Neural crest cell (in vitro differentiated cells): ENCODE results near the gene SMIM38. TPM values are rescaled to one million over a fixed set of nuclear protein-coding genes. Genes with fewer than 3 reads are reported as not detected.
"Not testable (repeated sequence)": the region's sequence is repeated elsewhere in the genome, so short reads cannot be mapped to it uniquely, and the experiment has no call there.

Experiments
- DNase-seq: peaks from one replicate; pipeline ENCODE4 v3.0.0; 2021; ENCODE audit warnings: low read depth, mixed read lengths, low spot score
- H3K27ac Mint-ChIP-seq: one replicate; pipeline ENCODE4 v1.8.0; 2021; ENCODE audit warnings: mild to moderate bottlenecking, mixed read lengths; ENCODE audit not compliant: unreplicated experiment
- H3K27me3 Mint-ChIP-seq: 2 replicates; pipeline ENCODE4 v1.8.0; 2021; ENCODE audit warnings: low read depth, mild to moderate bottlenecking, mixed read lengths
- H3K36me3 Mint-ChIP-seq: 2 replicates; pipeline ENCODE4 v1.8.0; 2021; ENCODE audit warnings: low read depth, mild to moderate bottlenecking, mixed read lengths
- H3K4me1 Mint-ChIP-seq: 2 replicates; pipeline ENCODE4 v1.8.0; 2021; ENCODE audit warnings: mixed read lengths
- H3K4me3 Mint-ChIP-seq: one replicate; pipeline ENCODE4 v1.8.0; 2021; ENCODE audit warnings: mild to moderate bottlenecking, mixed read lengths
- H3K9me3 Mint-ChIP-seq: 2 replicates; pipeline ENCODE4 v1.8.0; 2021; ENCODE audit warnings: mixed read lengths
- total RNA-seq: library from RNA; stranded (reverse); gene quantifications from 2 replicates; pipeline ENCODE4 v1.2.1, GENCODE V29; 2021
- TF ChIP-seq, protein P1 (sequence below): fragments of 200-600 bp; sonication (generic); conservative IDR thresholded peaks from 2 replicates; pipeline ENCODE4 v1.5.0; 2021; ENCODE audit warnings: antibody characterized with exemption, mild to moderate bottlenecking

SMIM38 gene
- total RNA-seq, 1 donor from 2014 or later, result 1.4 TPM

- Mint-ChIP-seq H3K4me3 (no peak overlapping the region), H3K27me3 (no peaks in the 10 kb centered on the region), H3K36me3 (peaks cover 7% of the 10 kb centered on the region), H3K27ac (no peak overlapping the region), H3K4me1 (peaks cover 18% of the 10 kb centered on the region), H3K9me3 (peaks cover 14% of the 10 kb centered on the region)
- DNase-seq, result no peak
- TF ChIP-seq, protein P1, sequence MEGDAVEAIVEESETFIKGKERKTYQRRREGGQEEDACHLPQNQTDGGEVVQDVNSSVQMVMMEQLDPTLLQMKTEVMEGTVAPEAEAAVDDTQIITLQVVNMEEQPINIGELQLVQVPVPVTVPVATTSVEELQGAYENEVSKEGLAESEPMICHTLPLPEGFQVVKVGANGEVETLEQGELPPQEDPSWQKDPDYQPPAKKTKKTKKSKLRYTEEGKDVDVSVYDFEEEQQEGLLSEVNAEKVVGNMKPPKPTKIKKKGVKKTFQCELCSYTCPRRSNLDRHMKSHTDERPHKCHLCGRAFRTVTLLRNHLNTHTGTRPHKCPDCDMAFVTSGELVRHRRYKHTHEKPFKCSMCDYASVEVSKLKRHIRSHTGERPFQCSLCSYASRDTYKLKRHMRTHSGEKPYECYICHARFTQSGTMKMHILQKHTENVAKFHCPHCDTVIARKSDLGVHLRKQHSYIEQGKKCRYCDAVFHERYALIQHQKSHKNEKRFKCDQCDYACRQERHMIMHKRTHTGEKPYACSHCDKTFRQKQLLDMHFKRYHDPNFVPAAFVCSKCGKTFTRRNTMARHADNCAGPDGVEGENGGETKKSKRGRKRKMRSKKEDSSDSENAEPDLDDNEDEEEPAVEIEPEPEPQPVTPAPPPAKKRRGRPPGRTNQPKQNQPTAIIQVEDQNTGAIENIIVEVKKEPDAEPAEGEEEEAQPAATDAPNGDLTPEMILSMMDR, result no peak
Observed at GRCh38 chr11:69132301-69132670, 23.4 kb upstream of the SMIM38 start.

DNA sequence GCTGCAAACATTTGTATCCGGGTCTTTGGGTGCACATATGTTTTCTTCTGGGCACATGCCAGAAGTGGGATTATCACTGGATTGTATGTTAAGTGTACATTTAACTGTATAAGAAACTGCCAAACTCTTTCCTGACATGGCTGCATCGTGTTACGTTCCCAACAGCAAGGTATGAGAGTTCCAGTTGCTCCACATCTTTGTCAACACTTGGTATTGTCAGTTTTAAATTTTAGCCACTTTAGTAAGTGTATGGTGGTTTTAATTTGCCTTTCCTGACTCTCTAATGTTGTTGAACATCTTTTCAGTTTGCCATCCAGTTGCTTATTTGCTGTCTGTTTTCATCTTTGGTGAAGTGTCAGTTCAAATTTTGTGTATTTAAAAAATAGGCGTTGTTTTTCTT lies 22.5 kb upstream of the SMIM38 start:
- TF ChIP-seq, protein P1, result no peak
- Mint-ChIP-seq H3K9me3 (peaks cover 10% of the 10 kb centered on the region), H3K4me3 (no peak overlapping the region), H3K36me3 (peaks cover 7% of the 10 kb centered on the region), H3K27me3 (no peaks in the 10 kb centered on the region), H3K27ac (no peak overlapping the region), H3K4me1 (peaks cover 20% of the 10 kb centered on the region)
- no peak for DNase-seq

DNA sequence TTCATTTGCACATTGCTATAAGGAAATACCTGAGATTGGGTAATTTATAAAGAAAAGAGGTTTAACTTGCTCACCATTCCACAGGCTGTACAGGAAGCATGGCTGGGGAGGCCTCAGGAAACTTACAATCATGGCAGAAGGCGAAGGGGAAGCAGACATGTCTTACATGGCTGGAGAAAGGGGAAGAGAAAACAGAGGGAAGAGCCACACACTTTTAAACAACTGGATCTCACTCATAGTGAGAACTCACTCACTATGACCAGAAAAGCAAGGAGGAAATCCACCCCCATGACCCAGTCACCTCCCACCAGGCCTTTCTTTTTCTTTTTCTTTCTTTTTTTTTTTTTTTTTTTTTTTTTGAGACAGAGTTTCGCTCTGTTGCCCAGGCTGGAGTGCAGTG lies 21.6 kb upstream of the SMIM38 start:
- not testable (repeated sequence) for H3K27me3 Mint-ChIP-seq, DNase-seq, H3K9me3 Mint-ChIP-seq, H3K27ac Mint-ChIP-seq, H3K4me3 Mint-ChIP-seq, H3K36me3 Mint-ChIP-seq
- H3K4me1 Mint-ChIP-seq, result peaks cover 25% of the 10 kb centered on the region

GRCh38 chr11:69134957-69135356 lies 20.8 kb upstream of the SMIM38 start:
- H3K27ac Mint-ChIP-seq, result no peak overlapping the region
- no peak overlapping the region for H3K4me3 Mint-ChIP-seq
- H3K9me3 Mint-ChIP-seq, result peaks cover 5% of the 10 kb centered on the region
- TF ChIP-seq, protein P1, result no peak
- no peaks in the 10 kb centered on the region for H3K27me3 Mint-ChIP-seq
- peaks cover 25% of the 10 kb centered on the region for H3K4me1 Mint-ChIP-seq
- no peak for DNase-seq
- peaks cover 7% of the 10 kb centered on the region for H3K36me3 Mint-ChIP-seq

DNA sequence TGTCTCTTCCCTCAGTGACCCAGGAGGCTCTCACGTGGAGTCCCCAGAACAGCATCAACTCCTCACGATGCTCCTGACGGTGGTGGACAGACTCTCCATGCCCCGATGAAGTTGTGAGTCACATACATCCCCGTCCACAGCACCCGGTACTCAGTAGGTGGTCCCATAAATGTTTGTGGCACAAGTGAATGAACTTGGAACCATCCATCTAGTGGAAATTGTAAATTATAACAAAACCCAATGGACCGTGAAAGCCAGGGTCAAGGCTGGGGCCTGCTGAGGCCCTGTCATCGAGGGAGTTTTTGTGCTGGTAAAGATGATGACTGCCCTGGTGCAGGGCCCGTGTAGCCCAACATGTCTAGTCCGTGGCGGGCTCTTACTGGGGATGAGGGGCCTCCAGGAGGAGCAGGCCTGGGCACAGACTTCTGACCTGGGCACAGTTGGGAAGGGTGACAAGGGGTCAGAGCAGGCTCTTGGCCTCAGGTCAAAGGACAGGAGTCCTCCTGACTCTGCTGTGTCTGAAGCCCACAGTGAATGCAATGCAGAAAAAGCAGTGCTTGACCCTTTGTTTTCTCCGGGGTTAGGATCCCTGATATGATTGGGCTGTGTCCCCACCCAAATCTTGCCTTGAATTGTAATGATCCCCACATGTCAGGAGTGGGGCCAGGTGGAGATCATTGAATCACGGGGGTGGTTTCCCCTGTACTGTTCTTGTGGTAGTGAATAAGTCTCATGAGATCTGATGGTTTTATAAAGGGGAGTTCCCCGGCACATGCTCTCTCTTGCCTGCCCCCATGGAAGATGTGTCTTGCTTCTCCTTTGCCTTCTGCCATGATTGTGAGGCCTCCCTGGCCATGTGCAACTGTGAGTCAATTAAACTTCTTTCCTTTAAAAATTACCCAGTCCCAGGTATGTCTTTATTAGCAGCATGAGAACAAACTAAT lies 20.0 kb upstream of the SMIM38 start:
- Mint-ChIP-seq H3K9me3 (peaks cover 5% of the 10 kb centered on the region), H3K27ac (no peak overlapping the region), H3K4me1 (peaks cover 25% of the 10 kb centered on the region), H3K36me3 (peaks cover 7% of the 10 kb centered on the region), H3K4me3 (no peak overlapping the region), H3K27me3 (no peaks in the 10 kb centered on the region)
- no peak for DNase-seq
- TF ChIP-seq, protein P1, result no peak

DNA sequence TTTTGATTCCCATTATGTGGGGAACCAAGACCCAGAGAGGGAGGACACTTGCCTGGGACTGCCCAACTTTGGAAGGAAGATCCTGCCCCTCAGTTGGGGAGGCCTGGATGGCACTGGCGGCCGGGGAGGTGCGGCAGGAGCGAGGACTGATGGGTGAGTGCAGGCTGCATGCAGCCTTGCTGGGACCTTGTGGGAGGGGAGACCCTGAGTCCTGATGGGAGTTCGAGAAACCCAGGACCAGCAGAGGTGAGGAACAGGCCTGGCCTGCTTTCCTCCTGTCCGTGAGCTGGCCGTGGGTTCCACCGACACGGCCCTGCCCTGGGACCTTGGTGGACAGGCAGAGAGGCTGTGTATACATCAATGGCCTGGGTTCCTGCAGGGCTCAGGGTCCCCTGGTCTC lies 19.3 kb upstream of the SMIM38 start:
- H3K4me1 Mint-ChIP-seq, result peaks cover 25% of the 10 kb centered on the region
- no peak overlapping the region for H3K4me3 Mint-ChIP-seq
- peaks cover 5% of the 10 kb centered on the region for H3K9me3 Mint-ChIP-seq
- H3K36me3 Mint-ChIP-seq, result peaks cover 7% of the 10 kb centered on the region
- H3K27ac Mint-ChIP-seq, result no peak overlapping the region
- no peak for DNase-seq
- TF ChIP-seq, protein P1, result no peak
- no peaks in the 10 kb centered on the region for H3K27me3 Mint-ChIP-seq
